ENCODE results near the gene NFIA.

DNA sequence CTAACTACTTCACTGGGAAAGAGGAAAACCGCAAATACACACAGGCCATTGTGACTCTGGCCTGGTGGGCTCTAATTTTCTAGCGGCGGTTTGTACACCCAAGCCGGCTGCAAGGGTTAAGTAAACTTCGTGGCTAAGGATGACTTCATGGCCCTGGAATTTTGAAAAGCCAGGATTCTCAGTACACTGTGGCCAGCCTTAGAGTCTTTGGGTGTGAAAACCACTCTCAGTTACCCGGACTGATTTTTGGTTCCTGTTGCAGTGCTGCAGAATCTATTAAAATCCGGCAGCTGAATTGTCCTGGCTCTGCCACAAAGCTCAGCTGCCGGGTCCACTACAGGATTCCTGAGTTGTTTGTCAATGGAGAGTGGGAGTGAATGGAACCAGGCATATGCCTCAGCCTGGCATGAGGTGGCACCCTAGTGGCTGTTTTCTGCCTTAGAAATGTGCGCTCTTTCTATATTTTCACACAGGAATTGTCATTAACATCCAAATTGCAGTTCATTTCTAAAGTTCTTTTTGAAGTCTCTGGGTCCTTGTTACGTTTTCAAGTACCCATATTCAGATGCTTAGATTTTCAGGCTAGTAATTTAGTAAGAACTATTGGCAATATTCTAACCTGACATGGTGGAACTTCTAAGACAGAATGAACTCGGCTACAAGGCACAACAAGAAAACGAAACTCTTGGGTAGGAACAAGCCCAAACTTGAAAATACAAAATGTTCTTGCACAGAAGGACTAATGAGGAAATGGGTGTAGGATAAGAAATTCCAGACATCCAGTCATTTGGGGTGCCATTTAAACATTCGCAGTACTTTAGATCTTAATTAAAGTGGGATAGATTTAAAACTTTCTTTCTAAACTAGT, 255.9 kb downstream of the NFIA start:
- TF ChIP-seq, protein P1, sequence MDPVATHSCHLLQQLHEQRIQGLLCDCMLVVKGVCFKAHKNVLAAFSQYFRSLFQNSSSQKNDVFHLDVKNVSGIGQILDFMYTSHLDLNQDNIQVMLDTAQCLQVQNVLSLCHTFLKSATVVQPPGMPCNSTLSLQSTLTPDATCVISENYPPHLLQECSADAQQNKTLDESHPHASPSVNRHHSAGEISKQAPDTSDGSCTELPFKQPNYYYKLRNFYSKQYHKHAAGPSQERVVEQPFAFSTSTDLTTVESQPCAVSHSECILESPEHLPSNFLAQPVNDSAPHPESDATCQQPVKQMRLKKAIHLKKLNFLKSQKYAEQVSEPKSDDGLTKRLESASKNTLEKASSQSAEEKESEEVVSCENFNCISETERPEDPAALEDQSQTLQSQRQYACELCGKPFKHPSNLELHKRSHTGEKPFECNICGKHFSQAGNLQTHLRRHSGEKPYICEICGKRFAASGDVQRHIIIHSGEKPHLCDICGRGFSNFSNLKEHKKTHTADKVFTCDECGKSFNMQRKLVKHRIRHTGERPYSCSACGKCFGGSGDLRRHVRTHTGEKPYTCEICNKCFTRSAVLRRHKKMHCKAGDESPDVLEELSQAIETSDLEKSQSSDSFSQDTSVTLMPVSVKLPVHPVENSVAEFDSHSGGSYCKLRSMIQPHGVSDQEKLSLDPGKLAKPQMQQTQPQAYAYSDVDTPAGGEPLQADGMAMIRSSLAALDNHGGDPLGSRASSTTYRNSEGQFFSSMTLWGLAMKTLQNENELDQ (tag by site-specific recombination; IDR thresholded peaks at IDR 0.05; ENCODE audit: low read depth) = no peak
- TF ChIP-seq, protein P2, sequence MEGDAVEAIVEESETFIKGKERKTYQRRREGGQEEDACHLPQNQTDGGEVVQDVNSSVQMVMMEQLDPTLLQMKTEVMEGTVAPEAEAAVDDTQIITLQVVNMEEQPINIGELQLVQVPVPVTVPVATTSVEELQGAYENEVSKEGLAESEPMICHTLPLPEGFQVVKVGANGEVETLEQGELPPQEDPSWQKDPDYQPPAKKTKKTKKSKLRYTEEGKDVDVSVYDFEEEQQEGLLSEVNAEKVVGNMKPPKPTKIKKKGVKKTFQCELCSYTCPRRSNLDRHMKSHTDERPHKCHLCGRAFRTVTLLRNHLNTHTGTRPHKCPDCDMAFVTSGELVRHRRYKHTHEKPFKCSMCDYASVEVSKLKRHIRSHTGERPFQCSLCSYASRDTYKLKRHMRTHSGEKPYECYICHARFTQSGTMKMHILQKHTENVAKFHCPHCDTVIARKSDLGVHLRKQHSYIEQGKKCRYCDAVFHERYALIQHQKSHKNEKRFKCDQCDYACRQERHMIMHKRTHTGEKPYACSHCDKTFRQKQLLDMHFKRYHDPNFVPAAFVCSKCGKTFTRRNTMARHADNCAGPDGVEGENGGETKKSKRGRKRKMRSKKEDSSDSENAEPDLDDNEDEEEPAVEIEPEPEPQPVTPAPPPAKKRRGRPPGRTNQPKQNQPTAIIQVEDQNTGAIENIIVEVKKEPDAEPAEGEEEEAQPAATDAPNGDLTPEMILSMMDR (tag by site-specific recombination; IDR thresholded peaks at IDR 0.05) = peak; percentile 50; the same call in 1 of the 2 replicates
- TF ChIP-seq ZBTB8A (tag by site-specific recombination; IDR thresholded peaks at IDR 0.05) (0 out of 2 replicates have a peak, but pooled peaks have one; percentile 17), GLIS2 (tag by site-specific recombination; IDR thresholded peaks at IDR 0.05) (no peak), ZNF140 (tag by site-specific recombination; IDR thresholded peaks at IDR 0.05) (no peak), ZIC2 (tag by site-specific recombination; IDR thresholded peaks at IDR 0.05) (no peak), ZBTB20 (tag by site-specific recombination; IDR thresholded peaks at IDR 0.05) (peak; percentile 37; the same call in 1 of the 2 replicates), ZNF211 (tag by site-specific recombination; IDR thresholded peaks at IDR 0.05; ENCODE audit: low read depth) (no peak), ZNF529 (tag by site-specific recombination; IDR thresholded peaks at IDR 0.05; ENCODE audit: insufficient replicate concordance) (no peak), ZNF138 (tag by site-specific recombination; IDR thresholded peaks at IDR 0.05; ENCODE audit: borderline replicate concordance) (no peak), ZSCAN16 (tag by site-specific recombination; IDR thresholded peaks at IDR 0.05) (no peak), ZFP37 (tag by site-specific recombination; IDR thresholded peaks at IDR 0.05) (0 out of 2 replicates have a peak, but pooled peaks have one; percentile 48)

Measured in HEK293 (cell line).